ENCODE data around the gene MCIDAS. TPM values are rescaled to one million over a fixed set of nuclear protein-coding genes. Genes with fewer than 3 reads are reported as not detected.

Gene MCIDAS
- total and polyA plus RNA-seq, 2 of the 4 experiments (the other 2 are of a cell fraction): not detected

DNA sequence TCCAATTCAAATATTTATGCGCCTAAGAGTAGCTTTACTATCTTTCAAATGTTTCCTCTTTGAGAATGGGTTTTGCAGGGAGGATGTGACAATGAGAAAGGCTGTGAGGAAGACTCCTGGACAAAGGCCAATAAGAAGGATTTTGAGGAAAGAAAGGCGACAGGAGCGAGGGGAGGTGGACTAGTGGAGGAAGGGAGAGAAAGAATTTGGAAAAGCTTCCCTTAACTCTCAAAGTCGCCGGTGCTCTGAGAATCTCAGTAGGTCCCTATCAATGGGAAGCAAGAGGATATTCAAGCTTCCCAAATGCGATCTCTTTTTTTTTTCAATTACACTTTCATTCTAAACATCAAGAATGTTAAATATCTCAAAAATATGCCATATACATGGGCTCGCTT lies 51.3 kb downstream of the MCIDAS start:
- Histone ChIP-seq H3K27ac (ENCODE audit: insufficient read depth, low read length) (no peak overlapping the region), H2BK5ac (ENCODE audit: low read depth, low read length, poor library complexity, severe bottlenecking) (no peak overlapping the region), H3K14ac (replicated peaks; ENCODE audit: low read depth, low read length) (no peak overlapping the region), H2BK15ac (ENCODE audit: low read depth, low read length) (no peak overlapping the region), H4K20me1 (ENCODE audit: insufficient read depth, low read length) (peaks cover 6% of the 10 kb centered on the region; the same call in 1 of the 2 replicates), H3K4me2 (ENCODE audit: low read depth, low read length) (peak overlapping the region; percentile 98), H2AK5ac (ENCODE audit: low read depth, low read length) (no peak overlapping the region), H3K27me3 (ENCODE audit: control insufficient read depth, insufficient read depth, low read length) (peaks cover 57% of the 10 kb centered on the region), H2AK9ac (replicated peaks; ENCODE audit: low read depth, low read length, poor library complexity) (peak overlapping the region; percentile 42), H3K18ac (ENCODE audit: low read depth, low read length) (no peak overlapping the region), H3K36me3 (ENCODE audit: control insufficient read depth, insufficient read depth, low read length) (no peaks in the 10 kb centered on the region), H2AFZ (replicated peaks; ENCODE audit: low read length, poor library complexity) (no peak overlapping the region), H3K9me3 (ENCODE audit: control insufficient read depth, insufficient read depth, low read length) (peaks cover 2% of the 10 kb centered on the region), H3K79me1 (ENCODE audit: low read depth in 1 of 2, low read length in 2 of 2) (no peaks in the 10 kb centered on the region), H3K23ac (ENCODE audit: low read depth, low read length) (no peak overlapping the region), H2BK20ac (ENCODE audit: low read depth, low read length) (no peak overlapping the region), H3K4ac (ENCODE audit: low read depth, low read length) (no peak overlapping the region), H3K4me3 (ENCODE audit: insufficient read depth, low read depth, low read length) (no peak overlapping the region; the same call in 1 of the 2 replicates), H4K5ac (ENCODE audit: low read depth, low read length) (no peak overlapping the region), H3K4me1 (ENCODE audit: control insufficient read depth, insufficient read depth, low read length) (peaks cover 7% of the 10 kb centered on the region), H4K8ac (ENCODE audit: low read depth in 2 of 2, low read length in 2 of 2) (no peak overlapping the region), H3K9me1 (ENCODE audit: insufficient read depth, low read length) (no peaks in the 10 kb centered on the region; the same call in 1 of the 2 replicates), H3K56ac (ENCODE audit: extremely low read depth, insufficient read depth, low read length) (no peak overlapping the region), H3K9ac (ENCODE audit: low read depth, low read length) (no peak overlapping the region), H4K91ac (ENCODE audit: insufficient read depth, low read depth, low read length) (no peak overlapping the region), H2BK120ac (ENCODE audit: low read depth, low read length) (no peak overlapping the region)
- TF ChIP-seq MAZ (IDR thresholded peaks at IDR 0.05; ENCODE audit: borderline replicate concordance, low read depth, low read length) (no peak), RFX5 (IDR thresholded peaks at IDR 0.05; ENCODE audit: low read depth, low read length) (no peak), SMC3 (IDR thresholded peaks at IDR 0.05; ENCODE audit: low read depth, low read length) (no peak)
- TF ChIP-seq, protein P1, sequence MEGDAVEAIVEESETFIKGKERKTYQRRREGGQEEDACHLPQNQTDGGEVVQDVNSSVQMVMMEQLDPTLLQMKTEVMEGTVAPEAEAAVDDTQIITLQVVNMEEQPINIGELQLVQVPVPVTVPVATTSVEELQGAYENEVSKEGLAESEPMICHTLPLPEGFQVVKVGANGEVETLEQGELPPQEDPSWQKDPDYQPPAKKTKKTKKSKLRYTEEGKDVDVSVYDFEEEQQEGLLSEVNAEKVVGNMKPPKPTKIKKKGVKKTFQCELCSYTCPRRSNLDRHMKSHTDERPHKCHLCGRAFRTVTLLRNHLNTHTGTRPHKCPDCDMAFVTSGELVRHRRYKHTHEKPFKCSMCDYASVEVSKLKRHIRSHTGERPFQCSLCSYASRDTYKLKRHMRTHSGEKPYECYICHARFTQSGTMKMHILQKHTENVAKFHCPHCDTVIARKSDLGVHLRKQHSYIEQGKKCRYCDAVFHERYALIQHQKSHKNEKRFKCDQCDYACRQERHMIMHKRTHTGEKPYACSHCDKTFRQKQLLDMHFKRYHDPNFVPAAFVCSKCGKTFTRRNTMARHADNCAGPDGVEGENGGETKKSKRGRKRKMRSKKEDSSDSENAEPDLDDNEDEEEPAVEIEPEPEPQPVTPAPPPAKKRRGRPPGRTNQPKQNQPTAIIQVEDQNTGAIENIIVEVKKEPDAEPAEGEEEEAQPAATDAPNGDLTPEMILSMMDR (conservative IDR thresholded peaks at IDR 0.05; ENCODE audit: low read depth, low read length): no peak
- ATAC-seq (ENCODE audit: low read depth) (no peak), DNase-seq (no peak)
- dilution Hi-C loops (cut with HindIII; ENCODE audit: low sequenced_read_pairs, unreplicated experiment): no loop called here
- no TSS peak for BruUV-seq (replicated peaks)
- intact Hi-C loops (cut with micrococcal nuclease): loop anchor here (5.0 kb wide), 1 partner anchor 47 kb away; no protein-coding TSS in a partner anchor
- WGBS, 2 experiments (ENCODE audit: extremely low coverage in 2 of 2, insufficient read length in 1 of 2): no CpG with 5 or more reads among the region's 7 CpGs
- in situ Hi-C loops (cut with MboI; ENCODE audit: low sequenced_read_pairs): no loop called here
- ChIA-PET CTCF (interaction anchor here (0.6 to 0.7 kb wide), 3 partner anchors 231 to 1565 kb away, joined by 3 read pairs; no protein-coding TSS in a partner anchor), POLR2A (ENCODE audit: unreplicated experiment) (no interaction called here)

All from IMR-90 (cell line).